ENCODE data around the gene NPHP4. TPM values are rescaled to one million over a fixed set of nuclear protein-coding genes. Genes with fewer than 3 reads are reported as not detected.
A peak's percentile ranks its signal among the peaks of the same experiment; 100 is the strongest.

Gene NPHP4
- total and polyA plus RNA-seq, 9 of the 15 experiments (the other 6 are each of a cell fraction or from before 2014, with no cell fraction given): 0.52 to 26.2 (median 6.7) TPM

DNA sequence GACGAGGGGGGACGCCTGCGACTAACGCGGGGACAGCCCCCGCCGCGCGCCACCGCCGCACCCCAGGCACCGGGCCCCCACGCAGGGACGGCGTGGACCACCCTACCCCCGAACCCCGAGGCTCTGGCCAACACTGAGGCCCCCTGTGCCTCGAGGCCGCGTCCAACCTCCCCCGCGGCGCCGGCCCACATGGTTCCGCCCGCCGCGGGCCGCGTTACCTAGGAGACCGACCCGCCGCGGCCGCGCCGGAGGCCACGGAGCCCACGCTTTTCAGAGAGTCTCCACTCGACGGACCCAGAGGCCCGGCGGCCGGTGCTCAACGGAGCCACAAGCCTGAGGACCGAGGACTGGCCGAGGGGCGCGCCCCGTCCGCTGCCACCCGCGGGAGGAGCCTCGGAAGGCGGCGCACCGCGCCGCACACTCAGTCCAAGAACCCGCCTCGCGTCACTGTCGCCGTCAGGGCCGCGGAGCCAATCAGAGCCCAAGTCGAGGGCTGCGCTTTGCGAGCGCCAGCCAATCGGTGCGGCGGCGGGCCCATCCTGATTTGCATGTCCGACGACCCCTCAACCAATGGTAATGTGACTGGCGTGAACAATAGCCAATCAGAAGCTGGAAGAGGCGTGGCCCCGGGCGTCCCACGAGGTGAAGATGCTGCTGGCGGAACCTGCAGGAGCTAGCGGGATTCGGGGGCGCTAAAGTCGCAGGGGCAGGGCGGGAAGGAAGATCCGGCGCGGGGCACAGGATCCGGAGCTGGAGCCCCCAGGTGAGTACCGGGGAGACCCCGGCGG is at the start of gene NPHP4 (continued):
- TF ChIP-seq POLR3G (IDR thresholded peaks at IDR 0.05; ENCODE audit: extremely low read depth, insufficient read length, insufficient replicate concordance): no peak
- 0 out of 2 replicates have a peak, but pooled peaks have one; percentile 2 for TF ChIP-seq SMC3 (conservative IDR thresholded peaks at IDR 0.05; ENCODE audit: insufficient read depth, low read depth, low read length)
- no peak for TF ChIP-seq POLR2H (tag; IDR thresholded peaks at IDR 0.05; ENCODE audit: low read depth)
- TF ChIP-seq ZBTB26 (CRISPR knock-in tag; IDR thresholded peaks at IDR 0.05): no peak
- TF ChIP-seq SMAD2 (IDR thresholded peaks at IDR 0.05; ENCODE audit: low read depth, low read length): no peak
- no peak for TF ChIP-seq ZNF146 (CRISPR knock-in tag; IDR thresholded peaks at IDR 0.05; ENCODE audit: unreplicated experiment)
- no peak; a peak in 2 of 6 replicates for TF ChIP-seq ZBTB11 (CRISPR knock-in tag; IDR thresholded peaks at IDR 0.05)
- no peak for TF ChIP-seq ZNF436 (CRISPR knock-in tag; IDR thresholded peaks at IDR 0.05)
- no peak for TF ChIP-seq ZC3H4 (CRISPR knock-in tag; IDR thresholded peaks at IDR 0.05; ENCODE audit: borderline replicate concordance)
- TF ChIP-seq, protein P1, sequence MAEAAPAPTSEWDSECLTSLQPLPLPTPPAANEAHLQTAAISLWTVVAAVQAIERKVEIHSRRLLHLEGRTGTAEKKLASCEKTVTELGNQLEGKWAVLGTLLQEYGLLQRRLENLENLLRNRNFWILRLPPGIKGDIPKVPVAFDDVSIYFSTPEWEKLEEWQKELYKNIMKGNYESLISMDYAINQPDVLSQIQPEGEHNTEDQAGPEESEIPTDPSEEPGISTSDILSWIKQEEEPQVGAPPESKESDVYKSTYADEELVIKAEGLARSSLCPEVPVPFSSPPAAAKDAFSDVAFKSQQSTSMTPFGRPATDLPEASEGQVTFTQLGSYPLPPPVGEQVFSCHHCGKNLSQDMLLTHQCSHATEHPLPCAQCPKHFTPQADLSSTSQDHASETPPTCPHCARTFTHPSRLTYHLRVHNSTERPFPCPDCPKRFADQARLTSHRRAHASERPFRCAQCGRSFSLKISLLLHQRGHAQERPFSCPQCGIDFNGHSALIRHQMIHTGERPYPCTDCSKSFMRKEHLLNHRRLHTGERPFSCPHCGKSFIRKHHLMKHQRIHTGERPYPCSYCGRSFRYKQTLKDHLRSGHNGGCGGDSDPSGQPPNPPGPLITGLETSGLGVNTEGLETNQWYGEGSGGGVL (CRISPR knock-in tag; IDR thresholded peaks at IDR 0.05): no peak
- TF ChIP-seq CCAR2 (IDR thresholded peaks at IDR 0.05; ENCODE audit: low read depth, low read length): no peak
- TF ChIP-seq ZNF316 (IDR thresholded peaks at IDR 0.05): no peak
- no peak for TF ChIP-seq NR2F6 (CRISPR knock-in tag; IDR thresholded peaks at IDR 0.05)
- TF ChIP-seq SMARCC2 (IDR thresholded peaks at IDR 0.05; ENCODE audit: low read depth): no peak
- peak in 1 of 2 experiments; percentile 52; a peak in 1 of 4 replicates for TF ChIP-seq TBL1XR1 (IDR thresholded peaks at IDR 0.05; ENCODE audit: low read length in 2 of 2)
- TF ChIP-seq ZBTB34 (CRISPR knock-in tag; IDR thresholded peaks at IDR 0.05): no peak
- no peak for TF ChIP-seq NCOA6 (IDR thresholded peaks at IDR 0.05)
